Esophagus muscularis mucosa (tissue), 4 donors: ENCODE data around the gene ZNF677.

Experiments
- EP300 ChIP-seq: sonication (generic); formaldehyde crosslinking; IDR thresholded peaks from one replicate; pipeline ENCODE4 v1.6.1; 2017; ENCODE audit warnings: antibody characterized with exemption
- POLR2AphosphoS5 ChIP-seq, 2 donors: sonication (generic); formaldehyde crosslinking; IDR thresholded peaks; one replicate each; pipeline ENCODE4 v1.6.1; 2017; ENCODE audit warnings: antibody characterized with exemption in 2 of 2
- TF ChIP-seq, protein P1 (sequence below), 3 experiments: fragments of 200-600 bp in 2 of 3; fragments of 450-650 bp in 1 of 3; sonication (generic) in 2 of 3; IDR thresholded peaks; one replicate each; pipeline ENCODE4 v1.5.1; 2017 to 2019; ENCODE audit warnings: antibody characterized with exemption in 3 of 3, mild to moderate bottlenecking in 2 of 3, moderate library complexity in 1 of 3

DNA sequence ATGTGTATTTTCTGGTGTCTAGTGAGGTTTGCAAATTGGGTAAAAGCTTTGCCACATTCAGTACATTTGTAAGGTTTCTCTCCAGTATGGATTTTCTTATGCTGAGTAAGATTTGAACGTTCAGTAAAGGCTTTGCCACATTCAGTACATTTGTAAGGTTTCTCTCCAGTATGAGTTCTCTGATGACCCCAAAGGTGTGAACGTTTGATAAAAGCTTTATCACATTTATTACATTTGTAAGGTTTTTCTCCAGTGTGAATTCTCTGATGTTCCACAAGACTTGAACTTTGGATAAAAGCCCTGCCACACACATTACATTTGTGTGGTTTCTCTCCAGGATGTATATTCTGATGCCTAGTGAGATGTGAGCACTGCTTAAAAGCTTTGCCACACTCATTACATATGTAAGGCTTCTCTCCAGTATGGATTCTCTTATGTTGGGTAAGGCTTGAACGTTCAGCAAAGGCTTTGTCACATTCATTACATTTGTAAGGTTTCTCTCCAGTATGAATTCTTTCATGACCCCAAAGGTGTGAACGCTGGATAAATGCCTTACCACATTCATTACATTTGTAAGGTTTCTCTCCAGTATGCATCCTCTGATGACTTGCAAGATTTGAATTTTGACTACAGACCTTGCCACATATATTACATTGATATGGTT, 17.4 kb downstream of the ZNF677 start:
- TF ChIP-seq, protein P1, sequence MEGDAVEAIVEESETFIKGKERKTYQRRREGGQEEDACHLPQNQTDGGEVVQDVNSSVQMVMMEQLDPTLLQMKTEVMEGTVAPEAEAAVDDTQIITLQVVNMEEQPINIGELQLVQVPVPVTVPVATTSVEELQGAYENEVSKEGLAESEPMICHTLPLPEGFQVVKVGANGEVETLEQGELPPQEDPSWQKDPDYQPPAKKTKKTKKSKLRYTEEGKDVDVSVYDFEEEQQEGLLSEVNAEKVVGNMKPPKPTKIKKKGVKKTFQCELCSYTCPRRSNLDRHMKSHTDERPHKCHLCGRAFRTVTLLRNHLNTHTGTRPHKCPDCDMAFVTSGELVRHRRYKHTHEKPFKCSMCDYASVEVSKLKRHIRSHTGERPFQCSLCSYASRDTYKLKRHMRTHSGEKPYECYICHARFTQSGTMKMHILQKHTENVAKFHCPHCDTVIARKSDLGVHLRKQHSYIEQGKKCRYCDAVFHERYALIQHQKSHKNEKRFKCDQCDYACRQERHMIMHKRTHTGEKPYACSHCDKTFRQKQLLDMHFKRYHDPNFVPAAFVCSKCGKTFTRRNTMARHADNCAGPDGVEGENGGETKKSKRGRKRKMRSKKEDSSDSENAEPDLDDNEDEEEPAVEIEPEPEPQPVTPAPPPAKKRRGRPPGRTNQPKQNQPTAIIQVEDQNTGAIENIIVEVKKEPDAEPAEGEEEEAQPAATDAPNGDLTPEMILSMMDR (IDR thresholded peaks at IDR 0.05): no peak
- TF ChIP-seq POLR2AphosphoS5 (IDR thresholded peaks at IDR 0.05) (no peak), EP300 (no peak)
